CD4-positive, alpha-beta T cell treated with Interferon gamma for 1 hour (primary cell): ENCODE data around the gene CHPT1.
"Not testable (repeated sequence)": the region's sequence is repeated elsewhere in the genome, so short reads cannot be mapped to it uniquely, and the experiment has no call there.

Experiments
- DNase-seq: peaks from one replicate; pipeline ENCODE4 v3.0.0-alpha.2; 2020

CHPT1 gene

GRCh38 chr12:101697197-101697929, at the start of gene CHPT1:
Gene CHPT1, plus strand, starts transcription at chr12:101697640. Its CDS starts 222 bp downstream, at chr12:101697862.
- peak; percentile 71 for DNase-seq

GRCh38 chr12:101647711-101648110, 49.7 kb upstream of the CHPT1 start:
- DNase-seq: no peak

GRCh38 chr12:101648195-101648594, 49.2 kb upstream of the CHPT1 start:
- no peak for DNase-seq

- DNase-seq: no peak
Observed at GRCh38 chr12:101650346-101651117, 46.9 kb upstream of the CHPT1 start.

- no peak for DNase-seq
Observed at GRCh38 chr12:101653030-101653429, 44.4 kb upstream of the CHPT1 start.

- no peak for DNase-seq
Observed at GRCh38 chr12:101653503-101653902, 43.9 kb upstream of the CHPT1 start.

- DNase-seq: no peak
Observed at GRCh38 chr12:101654442-101654841, 43.0 kb upstream of the CHPT1 start.

GRCh38 chr12:101655393-101655792, 42.0 kb upstream of the CHPT1 start:
- no peak for DNase-seq

GRCh38 chr12:101660662-101661061, 36.8 kb upstream of the CHPT1 start:
- not testable (repeated sequence) for DNase-seq

- no peak for DNase-seq
Observed at GRCh38 chr12:101663298-101663697, 34.1 kb upstream of the CHPT1 start.

- no peak for DNase-seq
Observed at GRCh38 chr12:101664992-101665391, 32.4 kb upstream of the CHPT1 start.

GRCh38 chr12:101666052-101666728, 31.2 kb upstream of the CHPT1 start:
- DNase-seq: no peak

GRCh38 chr12:101667591-101667990, 29.8 kb upstream of the CHPT1 start:
- no peak for DNase-seq

- DNase-seq: peak; percentile 52
Observed at GRCh38 chr12:101670007-101670671, 27.3 kb upstream of the CHPT1 start.

- peak; percentile 47 for DNase-seq
Observed at GRCh38 chr12:101671157-101671791, 26.2 kb upstream of the CHPT1 start.

GRCh38 chr12:101671833-101672232, 25.6 kb upstream of the CHPT1 start:
- DNase-seq: no peak

GRCh38 chr12:101675555-101675954, 21.9 kb upstream of the CHPT1 start:
- DNase-seq: no peak

- not testable (repeated sequence) for DNase-seq
Observed at GRCh38 chr12:101676497-101676896, 20.9 kb upstream of the CHPT1 start.

GRCh38 chr12:101678081-101678480, 19.4 kb upstream of the CHPT1 start:
- no peak for DNase-seq

GRCh38 chr12:101680240-101680639, 17.2 kb upstream of the CHPT1 start:
- DNase-seq: no peak

GRCh38 chr12:101680647-101681046, 16.8 kb upstream of the CHPT1 start:
- DNase-seq: no peak

- DNase-seq: not testable (repeated sequence)
Observed at GRCh38 chr12:101681627-101682026, 15.8 kb upstream of the CHPT1 start.

- DNase-seq: no peak
Observed at GRCh38 chr12:101685092-101685491, 12.3 kb upstream of the CHPT1 start.
